HG02885 (cell line): ENCODE results near the gene LRP1B.
"Not testable (repeated sequence)": the region's sequence is repeated elsewhere in the genome, so short reads cannot be mapped to it uniquely, and the experiment has no call there.

Experiments
- ATAC-seq: cut with Tn5 transposase; IDR thresholded peaks from one replicate; pipeline ENCODE4 v1.9.1; 2021; ENCODE audit warnings: mild to moderate bottlenecking; ENCODE audit not compliant: unreplicated experiment, poor library complexity

The LRP1B gene

DNA sequence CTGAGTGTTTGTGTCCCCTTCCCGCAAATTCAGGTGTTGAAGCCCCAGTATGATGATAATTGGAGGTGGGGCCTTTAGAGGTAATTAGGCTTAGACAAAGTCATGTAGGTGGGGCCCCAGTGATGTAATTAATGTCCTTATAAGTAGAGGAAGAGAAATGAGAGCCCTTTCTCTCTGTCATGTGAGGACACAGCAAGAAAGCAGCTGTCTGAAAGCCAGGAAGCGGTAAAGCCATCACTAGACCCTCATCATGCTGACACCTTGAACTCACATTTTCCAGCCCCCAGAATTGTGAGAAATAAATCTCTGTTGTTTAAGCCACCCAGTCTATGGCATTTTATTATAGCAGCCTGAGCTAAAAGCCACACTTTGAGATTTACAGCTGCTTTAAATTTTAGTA lies 1580.0 kb downstream of the LRP1B start:
- no peak for ATAC-seq

DNA sequence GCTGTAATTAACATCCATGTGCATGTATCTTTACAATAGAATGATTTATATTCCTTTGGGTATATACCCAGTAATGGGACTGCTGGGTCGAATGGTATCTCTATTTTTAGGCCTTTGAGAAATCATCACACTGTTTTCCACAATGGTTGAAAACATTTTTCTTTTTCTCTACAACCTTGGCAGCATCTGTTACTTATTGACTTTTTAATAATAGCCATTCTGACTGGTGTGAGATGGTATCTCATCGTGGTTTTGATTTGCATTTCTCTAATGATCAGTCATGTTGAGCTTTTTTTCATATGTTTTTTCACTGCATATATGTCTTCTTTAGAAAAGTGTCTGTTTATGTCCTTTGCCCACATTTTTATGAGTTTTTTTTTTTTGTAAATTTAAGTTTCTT lies 1586.0 kb downstream of the LRP1B start:
- not testable (repeated sequence) for ATAC-seq

DNA sequence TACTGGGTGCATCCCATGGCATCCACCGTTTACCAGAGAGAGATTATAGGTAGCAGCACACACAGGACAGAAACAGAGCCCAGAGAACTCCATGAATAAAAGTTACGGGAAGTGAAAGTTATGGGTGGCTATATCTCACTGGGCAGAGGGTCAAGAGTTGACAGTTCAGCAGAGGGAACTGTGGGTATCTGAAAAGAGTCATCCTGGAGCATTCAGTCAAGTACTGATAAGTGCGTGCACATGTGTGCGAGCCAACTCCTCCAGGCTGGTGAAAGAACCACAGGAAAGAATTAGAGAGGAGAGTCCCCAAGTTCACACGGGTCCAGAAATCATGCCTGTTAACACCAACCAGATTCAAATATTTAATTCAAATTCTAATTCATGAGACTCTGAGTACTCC lies 1588.2 kb downstream of the LRP1B start:
- ATAC-seq: no peak

DNA sequence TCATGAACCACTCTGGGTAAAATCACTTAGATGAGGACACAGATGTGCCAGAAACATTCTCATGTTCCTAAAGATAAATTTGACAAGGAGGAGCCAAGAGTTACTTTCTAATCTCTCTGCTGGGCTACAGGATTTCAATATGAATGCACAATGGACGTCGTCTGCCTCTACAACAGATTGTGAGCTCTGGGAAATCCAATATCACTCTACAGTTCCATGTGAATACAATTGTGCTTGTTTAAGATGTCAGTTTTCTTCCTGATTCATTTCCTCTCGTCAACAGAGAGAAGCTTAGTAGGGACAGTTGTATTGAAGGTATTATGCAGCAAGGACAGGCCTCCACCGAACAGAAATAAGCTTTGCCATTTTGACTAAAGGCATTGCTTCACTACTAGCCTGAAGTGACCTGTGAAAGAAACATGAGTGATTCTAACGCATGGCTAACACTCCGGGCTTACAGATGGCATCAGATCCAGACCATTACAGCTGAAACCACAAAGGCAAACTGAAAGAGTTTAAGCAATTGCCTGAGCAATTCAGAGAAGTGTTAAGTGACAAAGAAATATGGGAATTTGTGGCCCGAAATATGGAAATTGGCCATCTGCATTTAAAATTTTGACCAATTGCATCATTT lies 1591.5 kb downstream of the LRP1B start:
- ATAC-seq: no peak

DNA sequence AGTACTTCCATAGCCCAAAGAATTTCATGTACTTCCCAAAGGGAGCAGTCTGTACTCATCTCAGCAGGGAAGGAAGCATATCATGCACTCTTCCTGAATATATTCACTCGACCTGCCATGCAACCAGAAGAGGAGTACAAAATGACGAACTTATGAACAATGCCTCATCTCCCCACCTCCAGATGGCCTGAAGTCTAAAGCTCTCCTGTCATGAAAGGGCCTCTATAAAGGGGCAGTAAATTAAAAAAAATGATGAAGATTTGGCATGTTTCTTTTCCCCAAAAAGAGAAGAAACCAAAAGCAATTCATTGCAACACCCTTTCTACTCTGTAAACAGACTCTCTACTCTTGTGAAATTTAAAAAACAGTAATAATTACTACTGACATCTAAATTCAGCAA lies 1601.1 kb downstream of the LRP1B start:
- ATAC-seq: no peak

DNA sequence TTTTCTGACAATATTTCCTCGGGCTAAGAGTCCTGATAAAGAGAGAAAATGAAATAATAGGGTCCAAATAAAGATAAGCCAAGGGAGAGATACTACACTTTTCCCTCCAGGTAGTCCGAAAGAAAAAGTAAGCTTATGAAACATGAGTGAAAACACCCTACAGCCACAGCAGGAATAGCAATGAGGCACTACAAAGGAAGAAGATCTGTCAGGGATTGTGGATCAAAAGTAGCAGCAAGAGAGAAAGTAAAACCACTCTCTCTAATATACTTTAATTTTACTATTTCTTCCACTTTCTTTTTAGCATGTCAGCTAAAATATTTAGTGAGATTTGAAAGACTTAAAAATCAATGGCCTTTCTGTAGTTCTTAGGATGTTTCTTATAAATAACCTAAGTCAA lies 1601.8 kb downstream of the LRP1B start:
- ATAC-seq: no peak

DNA sequence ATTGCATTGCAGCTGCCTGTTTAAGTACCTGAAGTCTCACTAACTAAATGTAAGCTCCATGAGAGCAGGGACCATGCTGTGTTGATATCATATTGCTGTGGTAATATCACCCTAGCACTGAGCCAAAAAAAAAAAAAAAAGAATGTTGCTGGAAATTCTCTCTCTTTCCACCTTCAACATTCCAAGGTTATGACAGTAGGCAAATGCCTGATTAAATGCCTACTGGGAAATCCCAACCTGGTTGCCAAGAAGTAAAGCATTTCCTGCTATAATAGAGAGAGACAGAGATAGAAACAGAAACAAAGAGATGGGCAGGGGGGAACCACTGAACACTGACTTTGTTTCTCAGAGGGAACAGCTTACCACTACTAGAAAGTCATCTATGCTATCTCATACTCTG lies 1604.2 kb downstream of the LRP1B start:
- ATAC-seq: no peak

DNA sequence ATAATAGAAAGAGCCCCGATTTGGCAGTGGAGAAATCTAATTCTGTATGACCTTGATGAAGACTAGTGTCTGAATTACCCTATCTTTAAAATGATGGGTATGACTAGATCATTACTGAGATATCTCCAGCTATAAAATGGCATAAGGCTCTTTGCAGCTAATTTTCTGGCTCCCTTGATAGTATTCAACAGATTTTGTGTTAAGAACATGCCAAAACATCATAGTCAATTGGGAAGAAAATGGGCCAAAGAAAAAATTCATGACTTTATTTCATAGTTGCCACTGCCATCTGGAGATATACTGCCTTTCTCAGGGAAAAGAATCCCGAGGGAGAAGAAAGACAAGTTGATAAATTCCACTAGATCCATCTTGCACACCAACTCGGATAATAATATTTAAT lies 1618.7 kb downstream of the LRP1B start:
- ATAC-seq: no peak

DNA sequence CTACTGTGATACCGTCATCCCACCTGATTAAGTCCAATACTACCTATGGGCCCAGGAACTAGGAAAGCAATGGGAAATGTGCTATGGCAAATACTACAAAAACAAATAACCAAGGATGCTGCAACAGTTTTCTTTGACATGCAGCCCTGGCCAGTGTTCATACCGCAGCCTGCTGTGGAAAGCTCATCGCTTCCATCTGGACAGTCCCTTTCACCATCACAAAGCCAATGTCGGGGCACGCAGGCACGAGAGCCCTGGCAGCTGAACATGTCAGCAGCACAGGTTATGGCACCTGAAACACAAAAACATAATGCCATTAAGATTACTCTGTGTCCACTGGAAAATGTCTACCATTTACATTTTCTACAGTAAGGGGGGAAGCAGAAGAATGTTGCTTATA lies 1621.1 kb downstream of the LRP1B start:
- no peak for ATAC-seq

DNA sequence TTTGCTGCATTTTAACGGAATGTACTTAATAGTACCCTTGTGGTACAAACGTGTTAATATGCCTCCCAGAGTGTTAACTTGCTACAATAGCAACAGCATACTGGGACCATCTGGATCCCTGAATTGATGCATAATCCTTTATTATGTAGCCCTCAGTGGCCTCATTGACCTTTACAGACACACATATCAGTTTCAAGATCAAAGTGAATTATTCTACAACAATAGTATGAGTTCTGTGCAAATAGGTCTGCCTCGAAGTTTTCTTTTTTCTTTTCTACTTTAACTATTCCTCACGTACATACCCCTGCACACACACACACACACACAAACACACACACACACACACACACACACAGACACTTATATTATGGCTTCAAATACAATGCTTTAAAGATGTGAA lies 1622.1 kb downstream of the LRP1B start:
- ATAC-seq: no peak

DNA sequence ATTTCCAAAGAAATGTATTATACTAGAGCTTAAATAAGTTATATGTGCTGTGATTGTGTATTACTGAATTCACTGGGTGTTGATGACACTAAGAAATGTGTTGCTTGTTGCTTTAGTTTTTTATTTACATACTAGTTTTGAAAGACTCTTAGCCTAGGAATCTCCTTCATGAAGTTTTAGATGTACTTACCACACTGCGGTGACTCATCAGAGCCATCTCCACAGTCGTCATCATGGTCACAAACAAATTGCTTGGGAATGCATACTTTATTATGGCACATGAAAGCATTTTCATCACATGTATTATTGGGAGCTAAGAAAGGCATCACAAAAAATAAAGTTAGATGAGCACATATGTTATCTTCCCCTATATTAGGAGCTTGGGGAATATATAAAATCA lies 1624.2 kb downstream of the LRP1B start:
- no peak for ATAC-seq

DNA sequence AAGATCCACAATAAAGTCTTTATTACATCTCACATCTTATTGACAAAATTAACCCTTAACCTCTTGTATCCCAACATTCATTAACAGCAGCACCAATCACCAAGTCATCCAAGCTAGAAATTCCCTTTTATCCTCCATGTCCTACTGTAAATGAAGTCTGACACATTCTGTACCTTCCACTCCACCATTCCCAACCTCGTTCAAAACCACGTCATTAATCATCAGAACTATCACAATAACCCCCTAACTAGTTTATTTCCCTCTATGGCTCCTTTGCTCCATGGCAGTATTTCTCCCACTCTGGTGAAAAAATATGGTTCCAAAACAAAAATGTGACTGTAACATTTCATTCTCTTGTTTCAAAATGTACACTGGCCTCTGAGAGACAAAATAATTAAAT lies 1626.2 kb downstream of the LRP1B start:
- ATAC-seq: no peak

DNA sequence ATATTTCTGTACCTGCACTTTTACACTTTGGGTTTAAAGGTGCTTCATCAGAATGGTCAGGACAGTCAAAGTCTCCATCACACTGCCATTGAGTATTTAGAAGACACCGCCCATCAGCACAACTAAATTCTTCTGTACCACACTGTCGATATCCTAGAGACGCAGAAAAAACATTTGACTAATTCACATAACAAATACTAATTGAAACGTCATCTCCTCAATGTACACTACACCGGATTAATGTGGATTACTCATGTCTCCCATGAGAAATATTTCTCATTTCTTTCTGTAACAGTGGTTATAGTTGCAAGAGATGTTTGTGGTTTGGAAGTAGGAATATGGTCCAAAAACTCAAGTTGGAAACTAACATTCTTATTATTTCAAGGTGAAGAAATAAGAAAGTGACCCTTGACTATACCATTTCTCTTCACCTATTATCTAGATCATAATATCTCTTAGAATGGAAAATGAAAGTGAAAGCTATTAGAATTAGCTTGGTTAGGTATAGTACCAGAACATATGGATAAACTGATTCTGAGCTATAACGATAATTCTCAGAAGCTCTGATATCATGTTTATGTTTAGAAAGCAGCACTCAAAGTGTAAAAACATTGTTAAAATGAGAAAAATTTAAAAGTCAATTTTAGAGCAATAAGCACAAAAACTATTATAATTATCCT lies 1627.7 kb downstream of the LRP1B start:
- ATAC-seq: no peak

DNA sequence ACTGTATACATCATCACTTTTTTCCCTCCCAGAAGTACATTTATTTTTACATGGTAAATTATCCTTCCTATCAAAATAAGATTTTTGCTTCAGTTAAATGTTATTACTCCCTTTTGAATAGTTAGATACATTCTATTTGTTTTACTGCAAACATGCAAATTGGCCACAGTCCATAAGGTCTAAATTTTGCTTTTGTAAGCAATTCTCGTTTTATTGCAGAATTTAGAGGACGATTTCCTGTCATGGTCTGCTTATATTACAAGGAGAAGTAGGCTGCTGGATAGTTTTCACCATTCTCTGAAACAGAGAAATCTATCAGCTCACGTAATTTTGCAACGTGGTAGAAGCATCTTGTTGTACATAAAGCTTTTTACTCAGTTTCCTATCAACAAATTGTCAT lies 1632.5 kb downstream of the LRP1B start:
- no peak for ATAC-seq

DNA sequence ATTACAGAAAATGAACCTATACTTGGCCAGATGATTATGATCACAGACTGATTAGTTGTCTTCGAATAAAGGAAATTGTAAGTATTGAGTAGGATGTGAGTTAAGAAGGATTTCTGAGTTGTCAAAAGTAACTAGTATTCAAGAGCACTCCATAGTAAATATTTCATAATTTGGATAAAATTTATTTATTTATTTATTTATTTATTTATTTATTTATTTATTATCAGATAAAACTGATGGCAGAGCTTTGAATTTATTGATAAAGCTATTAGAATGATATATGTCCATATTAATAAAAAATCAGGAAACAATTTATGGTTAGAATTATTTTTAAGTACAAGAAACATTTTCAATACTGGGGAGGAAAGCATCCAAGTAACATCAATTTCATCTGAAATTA lies 1634.1 kb downstream of the LRP1B start:
- ATAC-seq: no peak

DNA sequence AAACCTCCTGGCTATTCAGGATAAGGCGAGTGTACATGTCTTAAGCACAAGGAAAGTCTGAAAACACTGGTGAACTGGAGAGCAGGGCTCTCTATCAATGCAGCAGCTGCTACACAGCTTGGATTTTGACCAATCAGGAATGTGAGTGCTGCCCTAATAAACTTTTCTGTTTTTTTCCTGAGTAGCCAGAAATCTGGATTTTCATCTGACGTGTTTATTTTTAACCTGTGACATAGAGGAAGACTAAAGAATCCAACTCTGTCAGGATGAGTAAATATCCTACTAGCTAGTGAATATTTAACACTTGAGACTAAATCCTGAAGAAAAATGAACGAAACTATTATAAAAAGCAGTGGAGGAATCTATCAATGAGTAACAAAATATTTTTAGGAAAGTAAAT lies 1638.9 kb downstream of the LRP1B start:
- ATAC-seq: no peak

DNA sequence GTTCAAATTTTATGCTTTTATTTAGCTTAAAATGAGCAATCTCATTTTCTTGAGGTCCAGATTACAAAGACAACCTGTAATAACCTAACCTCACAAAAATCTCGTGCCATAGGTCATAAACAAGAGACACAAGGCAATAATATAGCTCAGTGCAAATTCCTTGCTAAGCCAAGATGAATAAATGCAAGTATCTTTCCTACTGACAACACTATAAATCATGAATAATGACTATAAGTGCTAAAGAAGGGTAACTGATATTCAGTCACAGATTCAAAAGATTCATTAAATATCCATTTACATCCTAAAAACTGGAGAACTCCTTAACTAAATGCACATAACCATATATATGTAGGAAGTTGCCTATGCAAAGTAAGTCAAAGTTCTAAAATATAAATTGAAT lies 1641.6 kb downstream of the LRP1B start:
- no peak for ATAC-seq

DNA sequence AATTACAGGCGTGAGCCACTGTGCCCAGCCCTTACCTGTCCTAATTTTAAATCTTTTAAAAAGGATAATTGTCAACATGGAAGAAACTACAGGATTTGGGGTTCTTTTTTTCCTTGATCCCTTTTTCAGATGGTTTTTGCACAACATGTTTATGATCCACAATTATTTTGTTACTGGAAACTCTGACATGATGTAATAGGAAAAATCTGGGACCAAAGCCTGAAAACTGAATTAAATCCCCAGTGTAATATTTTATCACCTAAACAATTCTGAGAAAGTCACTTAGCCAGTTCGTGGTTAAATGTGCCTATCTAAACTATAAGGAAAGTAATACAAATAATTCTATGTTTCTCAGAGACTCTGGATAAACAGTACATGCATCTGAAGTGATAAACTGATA lies 1649.7 kb downstream of the LRP1B start:
- ATAC-seq: no peak

DNA sequence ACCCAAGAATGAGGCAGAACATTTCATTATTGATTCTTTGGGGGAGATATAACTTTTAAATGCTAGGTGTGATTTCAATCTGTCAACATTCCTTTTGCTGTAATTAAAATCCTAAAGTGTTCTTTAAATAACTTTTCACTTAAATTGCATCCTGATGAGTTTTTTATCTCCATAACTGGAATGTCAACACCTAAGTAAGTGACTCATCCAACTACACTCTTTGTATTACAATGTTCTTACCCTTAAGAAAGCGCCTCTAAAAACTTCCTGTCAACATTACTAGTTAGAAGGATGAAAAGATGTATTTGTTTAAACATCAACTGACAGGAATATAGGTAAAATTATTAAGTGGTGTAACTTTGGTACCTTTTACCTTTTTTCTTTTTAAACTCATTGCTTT lies 1657.0 kb downstream of the LRP1B start:
- no peak for ATAC-seq

DNA sequence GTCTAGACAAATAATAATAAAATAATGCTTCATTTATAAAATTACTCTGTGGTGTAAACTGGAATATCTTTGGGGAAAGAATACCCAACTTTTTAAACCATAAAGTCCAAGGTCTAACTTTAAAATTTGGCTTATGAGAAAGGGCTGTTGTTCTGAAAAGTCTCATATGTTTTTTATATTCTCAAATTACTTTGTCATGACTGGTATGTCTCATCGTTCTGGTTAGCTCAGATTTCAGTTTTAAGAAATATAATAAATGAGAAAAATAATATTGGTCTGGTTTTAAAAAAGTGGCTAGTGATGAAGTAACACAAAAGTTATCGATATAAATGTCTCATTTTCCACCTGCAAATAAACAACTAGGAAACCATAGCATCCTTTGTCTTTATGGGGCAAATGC lies 1658.1 kb downstream of the LRP1B start:
- ATAC-seq: no peak

DNA sequence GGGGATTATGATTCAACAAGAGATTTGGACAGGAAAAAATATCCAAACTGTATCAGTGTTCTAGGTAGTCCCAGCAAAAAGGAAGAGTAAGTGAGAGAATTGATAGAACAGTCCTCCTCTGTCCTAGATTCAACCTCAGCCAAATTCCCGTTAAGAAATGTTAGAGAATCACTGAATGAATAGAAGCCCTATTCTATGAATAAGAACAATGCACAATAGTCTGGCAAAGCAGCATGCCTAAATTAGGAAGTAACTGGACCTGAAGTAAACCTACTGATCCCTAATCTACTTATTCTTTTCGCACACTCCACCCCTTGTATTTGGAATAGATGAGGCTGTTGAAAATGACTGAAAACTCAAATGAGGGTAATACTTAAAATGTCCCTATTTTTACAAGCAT lies 1665.5 kb downstream of the LRP1B start:
- ATAC-seq: no peak

DNA sequence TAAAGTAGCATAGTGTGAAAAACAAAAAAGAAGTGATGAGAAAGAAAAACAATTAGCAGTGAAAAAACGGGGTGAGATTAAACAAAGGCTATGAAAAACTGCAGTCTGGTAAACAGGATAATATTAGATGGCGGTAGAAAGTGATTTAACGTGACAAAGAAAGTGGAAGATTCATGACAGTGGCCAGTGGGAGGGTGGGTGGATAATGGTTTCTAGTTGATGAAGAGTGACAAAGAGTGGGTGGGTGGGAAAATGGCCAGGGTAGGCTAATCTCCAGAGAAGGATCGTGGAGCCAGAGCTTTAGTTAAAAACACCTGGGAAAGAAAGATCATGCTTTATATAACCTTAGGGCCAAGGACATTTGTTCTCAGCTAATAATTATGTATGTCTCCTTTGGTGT lies 1667.8 kb downstream of the LRP1B start:
- ATAC-seq: no peak
